Activated naive CD4-positive, alpha-beta T cell treated with anti-CD3 and anti-CD28 coated beads, Interleukin-2, amount 50 U/mL, for 72 hours (primary cell): ENCODE measurements around the gene PTPN5. TPM values are rescaled to one million over a fixed set of nuclear protein-coding genes. Genes with fewer than 3 reads are reported as not detected.
A peak's percentile ranks its signal among the peaks of the same experiment; 100 is the strongest.
"Not testable (repeated sequence)": the region's sequence is repeated elsewhere in the genome, so short reads cannot be mapped to it uniquely, and the experiment has no call there.

Experiments used
- ATAC-seq, 2 donors: fragments of 150-1000 bp; cut with Tn5 transposase; 2 replicates each; pipeline ENCODE4 v1.10.0; 2021; ENCODE audit warnings: mild to moderate bottlenecking in 2 of 2, moderate library complexity in 2 of 2
- DNase-seq, 2 donors: peaks; one replicate each; pipeline ENCODE4 v3.0.0; 2021 to 2022; ENCODE audit warnings: low spot score in 2 of 2
- H3K27ac Mint-ChIP-seq, 2 donors: one replicate each; pipeline ENCODE4 v1.8.0; 2022; ENCODE audit warnings: mild to moderate bottlenecking in 2 of 2, mixed read lengths in 2 of 2
- H3K36me3 Mint-ChIP-seq, 2 donors: one replicate each; pipeline ENCODE4 v1.8.0; 2022; ENCODE audit warnings: mixed read lengths in 2 of 2
- H3K9me3 Mint-ChIP-seq, 2 donors: one replicate each; pipeline ENCODE4 v1.8.0; 2022; ENCODE audit warnings: mixed read lengths in 2 of 2
- total RNA-seq, 2 donors: library from RNA; stranded (reverse); gene quantifications; one replicate each; pipeline ENCODE4 v1.2.3, GENCODE V29; 2022

PTPN5 gene
- total RNA-seq, 2 donors from 2014 or later = not detected

GRCh38 chr11:18691467-18692140 is 100.0 kb downstream of the PTPN5 start:
- peak in 1 of 2 donors; percentile 41 for ATAC-seq
- not testable (repeated sequence) for H3K9me3 Mint-ChIP-seq, H3K36me3 Mint-ChIP-seq, DNase-seq, H3K27ac Mint-ChIP-seq

- no peaks in the 10 kb centered on the region for H3K9me3 Mint-ChIP-seq
- H3K36me3 Mint-ChIP-seq = no peaks in the 10 kb centered on the region
- no peak overlapping the region for H3K27ac Mint-ChIP-seq
- ATAC-seq (no peak), DNase-seq (no peak)
Measured at GRCh38 chr11:18684267-18684666, 107.3 kb downstream of the PTPN5 start.

GRCh38 chr11:18682466-18682865 is 109.1 kb downstream of the PTPN5 start:
- no peak for ATAC-seq
- DNase-seq = no peak
- Mint-ChIP-seq H3K27ac (no peak overlapping the region), H3K36me3 (no peaks in the 10 kb centered on the region), H3K9me3 (no peaks in the 10 kb centered on the region)

GRCh38 chr11:18681949-18682348 is 109.6 kb downstream of the PTPN5 start:
- not testable (repeated sequence) for H3K9me3 Mint-ChIP-seq, ATAC-seq, H3K36me3 Mint-ChIP-seq, H3K27ac Mint-ChIP-seq, DNase-seq

Other genes starting within 250 kb of the PTPN5 start
- 10 to 100 TPM; 11.3 to 17.8 TPM for gene UEVLD, start 203.1 kb downstream of the PTPN5 start, total RNA-seq
- gene MISFA, start 192.0 kb downstream of the PTPN5 start, total RNA-seq = 1 to 10 TPM in 1 of 2 donors, under 1 TPM in 1; 0.93 to 4.0 TPM
- gene SPTY2D1, start 157.5 kb downstream of the PTPN5 start, total RNA-seq = 10 to 100 TPM; 15.5 to 30.5 TPM
- 1 to 10 TPM in 1 of 2 donors, under 1 TPM in 1; 0.16 to 1.5 TPM for gene TMEM86A, start 93.0 kb downstream of the PTPN5 start, total RNA-seq
- under 1 TPM; 0.19 to 0.36 TPM for gene IGSF22, start 65.6 kb downstream of the PTPN5 start, total RNA-seq
- not detected for gene MRGPRX1, start 147.6 kb upstream of the PTPN5 start, total RNA-seq